Liver (tissue), 3 donors: ENCODE results near the gene CHRNG.

Experiments
- RAD21 ChIP-seq, 2 donors: IDR thresholded peaks; 2 replicates each; pipeline ENCODE4 v1.6.1; 2016; ENCODE audit warnings: antibody characterized with exemption in 2 of 2, mild to moderate bottlenecking in 2 of 2
- REST ChIP-seq: IDR thresholded peaks from 2 replicates; pipeline ENCODE4 v1.6.1; 2016; ENCODE audit warnings: antibody characterized with exemption, mild to moderate bottlenecking
- YY1 ChIP-seq: IDR thresholded peaks from 2 replicates; pipeline ENCODE4 v1.6.1; 2016; ENCODE audit warnings: antibody characterized with exemption, mild to moderate bottlenecking
- TF ChIP-seq, protein P1 (sequence below): IDR thresholded peaks from 2 replicates; pipeline ENCODE4 v1.6.1; 2016; ENCODE audit warnings: antibody characterized with exemption
- TF ChIP-seq, protein P2 (sequence below): fragments of 150-350 bp; IDR thresholded peaks from 2 replicates; pipeline ENCODE4 v1.5.1; 2017; ENCODE audit warnings: improper control_type of control experiment, low read depth, low read length; ENCODE audit not compliant: missing input control
- donor health status: healthy.
- donor health status: healthy.

DNA sequence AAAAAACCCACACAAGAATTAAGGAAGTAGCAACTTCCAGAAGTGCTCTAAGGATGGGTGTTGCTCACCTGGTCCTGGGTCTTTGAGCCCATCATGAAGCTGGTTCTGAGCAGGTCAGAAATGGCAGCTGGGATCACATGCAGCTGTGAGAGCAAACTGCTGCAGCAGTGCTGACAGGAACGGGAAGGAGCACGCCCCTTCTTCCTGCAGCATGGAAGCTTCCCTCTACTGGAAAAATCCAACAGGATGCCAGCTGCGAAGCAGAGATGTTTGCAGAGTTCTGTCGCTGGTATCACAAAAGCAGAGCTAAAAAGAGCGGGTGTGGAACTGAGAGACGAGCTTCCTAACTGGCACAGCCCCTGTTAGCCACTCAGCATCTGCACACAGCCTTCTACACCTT, 44.7 kb downstream of the CHRNG start:
- no peak for TF ChIP-seq REST
- TF ChIP-seq, protein P1, sequence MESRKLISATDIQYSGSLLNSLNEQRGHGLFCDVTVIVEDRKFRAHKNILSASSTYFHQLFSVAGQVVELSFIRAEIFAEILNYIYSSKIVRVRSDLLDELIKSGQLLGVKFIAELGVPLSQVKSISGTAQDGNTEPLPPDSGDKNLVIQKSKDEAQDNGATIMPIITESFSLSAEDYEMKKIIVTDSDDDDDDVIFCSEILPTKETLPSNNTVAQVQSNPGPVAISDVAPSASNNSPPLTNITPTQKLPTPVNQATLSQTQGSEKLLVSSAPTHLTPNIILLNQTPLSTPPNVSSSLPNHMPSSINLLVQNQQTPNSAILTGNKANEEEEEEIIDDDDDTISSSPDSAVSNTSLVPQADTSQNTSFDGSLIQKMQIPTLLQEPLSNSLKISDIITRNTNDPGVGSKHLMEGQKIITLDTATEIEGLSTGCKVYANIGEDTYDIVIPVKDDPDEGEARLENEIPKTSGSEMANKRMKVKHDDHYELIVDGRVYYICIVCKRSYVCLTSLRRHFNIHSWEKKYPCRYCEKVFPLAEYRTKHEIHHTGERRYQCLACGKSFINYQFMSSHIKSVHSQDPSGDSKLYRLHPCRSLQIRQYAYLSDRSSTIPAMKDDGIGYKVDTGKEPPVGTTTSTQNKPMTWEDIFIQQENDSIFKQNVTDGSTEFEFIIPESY, result no peak
- TF ChIP-seq RAD21 (IDR thresholded peaks at IDR 0.05), result no peak
- TF ChIP-seq, protein P2, sequence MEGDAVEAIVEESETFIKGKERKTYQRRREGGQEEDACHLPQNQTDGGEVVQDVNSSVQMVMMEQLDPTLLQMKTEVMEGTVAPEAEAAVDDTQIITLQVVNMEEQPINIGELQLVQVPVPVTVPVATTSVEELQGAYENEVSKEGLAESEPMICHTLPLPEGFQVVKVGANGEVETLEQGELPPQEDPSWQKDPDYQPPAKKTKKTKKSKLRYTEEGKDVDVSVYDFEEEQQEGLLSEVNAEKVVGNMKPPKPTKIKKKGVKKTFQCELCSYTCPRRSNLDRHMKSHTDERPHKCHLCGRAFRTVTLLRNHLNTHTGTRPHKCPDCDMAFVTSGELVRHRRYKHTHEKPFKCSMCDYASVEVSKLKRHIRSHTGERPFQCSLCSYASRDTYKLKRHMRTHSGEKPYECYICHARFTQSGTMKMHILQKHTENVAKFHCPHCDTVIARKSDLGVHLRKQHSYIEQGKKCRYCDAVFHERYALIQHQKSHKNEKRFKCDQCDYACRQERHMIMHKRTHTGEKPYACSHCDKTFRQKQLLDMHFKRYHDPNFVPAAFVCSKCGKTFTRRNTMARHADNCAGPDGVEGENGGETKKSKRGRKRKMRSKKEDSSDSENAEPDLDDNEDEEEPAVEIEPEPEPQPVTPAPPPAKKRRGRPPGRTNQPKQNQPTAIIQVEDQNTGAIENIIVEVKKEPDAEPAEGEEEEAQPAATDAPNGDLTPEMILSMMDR, result no peak
- TF ChIP-seq YY1, result no peak
